DND-41 (cell line): ENCODE results near the gene KRT4.

Experiments
- EZH2 ChIP-seq: IDR thresholded peaks from 3 replicates; pipeline ENCODE4 v1.6.1; 2012; ENCODE audit warnings: borderline replicate concordance, low read depth, mild to moderate bottlenecking, moderate library complexity, low read length, inconsistent platforms; ENCODE audit not compliant: severe bottlenecking
- TF ChIP-seq, protein P1 (sequence below): IDR thresholded peaks from 2 replicates; pipeline ENCODE4 v1.5.1; 2012; ENCODE audit warnings: borderline replicate concordance, low read length, moderate library complexity, mild to moderate bottlenecking; ENCODE audit not compliant: poor library complexity, severe bottlenecking; ENCODE audit errors: extremely low read depth

DNA sequence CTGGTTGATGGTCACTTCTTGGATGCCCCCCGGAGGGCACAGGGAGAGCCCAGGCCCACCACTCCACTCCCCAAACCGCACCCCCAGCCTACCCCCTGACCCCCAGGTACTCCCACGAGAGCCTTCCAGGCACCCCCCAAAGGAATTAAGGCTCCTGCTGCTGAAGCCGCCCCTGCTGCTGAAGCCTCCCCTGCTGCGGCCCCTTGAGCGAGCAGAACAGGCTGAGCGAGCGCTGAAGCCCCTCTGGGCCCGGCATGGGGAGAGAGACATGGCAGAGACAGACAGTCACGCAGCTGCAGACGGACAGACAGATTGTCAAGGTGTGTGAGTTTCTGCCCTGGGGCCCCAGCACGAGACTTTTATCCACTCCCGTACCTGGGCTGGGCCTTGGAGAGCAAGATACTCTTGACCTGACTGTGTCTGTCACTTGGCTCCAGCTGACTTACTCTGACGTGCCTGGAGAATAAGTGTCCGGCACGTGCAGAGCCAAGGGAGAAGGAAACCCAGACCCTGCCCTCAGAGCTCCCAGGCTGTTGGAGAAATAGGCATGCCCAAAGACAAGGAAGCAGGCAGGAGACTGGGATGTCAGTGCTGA is 34.8 kb upstream of the KRT4 start, which contains the start of gene KRT78:
- TF ChIP-seq, protein P1, sequence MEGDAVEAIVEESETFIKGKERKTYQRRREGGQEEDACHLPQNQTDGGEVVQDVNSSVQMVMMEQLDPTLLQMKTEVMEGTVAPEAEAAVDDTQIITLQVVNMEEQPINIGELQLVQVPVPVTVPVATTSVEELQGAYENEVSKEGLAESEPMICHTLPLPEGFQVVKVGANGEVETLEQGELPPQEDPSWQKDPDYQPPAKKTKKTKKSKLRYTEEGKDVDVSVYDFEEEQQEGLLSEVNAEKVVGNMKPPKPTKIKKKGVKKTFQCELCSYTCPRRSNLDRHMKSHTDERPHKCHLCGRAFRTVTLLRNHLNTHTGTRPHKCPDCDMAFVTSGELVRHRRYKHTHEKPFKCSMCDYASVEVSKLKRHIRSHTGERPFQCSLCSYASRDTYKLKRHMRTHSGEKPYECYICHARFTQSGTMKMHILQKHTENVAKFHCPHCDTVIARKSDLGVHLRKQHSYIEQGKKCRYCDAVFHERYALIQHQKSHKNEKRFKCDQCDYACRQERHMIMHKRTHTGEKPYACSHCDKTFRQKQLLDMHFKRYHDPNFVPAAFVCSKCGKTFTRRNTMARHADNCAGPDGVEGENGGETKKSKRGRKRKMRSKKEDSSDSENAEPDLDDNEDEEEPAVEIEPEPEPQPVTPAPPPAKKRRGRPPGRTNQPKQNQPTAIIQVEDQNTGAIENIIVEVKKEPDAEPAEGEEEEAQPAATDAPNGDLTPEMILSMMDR: no peak
- no peak for TF ChIP-seq EZH2
